ENCODE results near the gene LAMB4. TPM values are rescaled to one million over a fixed set of nuclear protein-coding genes. Genes with fewer than 3 reads are reported as not detected.

Gene LAMB4
- total and polyA plus RNA-seq, 2 donors = 0.42 to 0.52 TPM

GRCh38 chr7:107998150-107998549 is 132.0 kb downstream of the LAMB4 start:
- DNase-seq (ENCODE audit: low read depth in 6 of 9, low spot score in 9 of 9) = no peak
- WGBS = 90% methylated on average over 2 of the region's 2 CpGs
- Histone ChIP-seq H3K9me3 (ENCODE audit: control insufficient read depth in 2 of 2, insufficient read depth in 1 of 2, low read length in 1 of 2) (peaks cover 0 to 10% of the 10 kb centered on the region in 2 donors), H3K4me1 (ENCODE audit: control insufficient read depth in 2 of 2, insufficient read depth in 2 of 2, low read length in 2 of 2) (peaks cover 9 to 20% of the 10 kb centered on the region in 2 donors), H3K36me3 (ENCODE audit: control insufficient read depth in 2 of 2, insufficient read depth in 2 of 2, low read length in 1 of 2) (no peaks in the 10 kb centered on the region), H3K27me3 (ENCODE audit: control insufficient read depth in 2 of 2, insufficient read depth in 1 of 2, low read length in 1 of 2) (peaks cover 15 to 43% of the 10 kb centered on the region in 2 donors), H3K4me3 (ENCODE audit: low read length in 2 of 2) (no peak overlapping the region), H3K27ac (ENCODE audit: low read depth in 1 of 2, low read length in 1 of 2) (no peak overlapping the region)

GRCh38 chr7:107996072-107996882 is 133.9 kb downstream of the LAMB4 start:
- H3K27ac ChIP-seq (ENCODE audit: low read depth in 1 of 2, low read length in 1 of 2) = no peak overlapping the region
- no peak overlapping the region for H3K4me3 ChIP-seq (ENCODE audit: low read length in 2 of 2)
- no peaks in the 10 kb centered on the region for H3K9me3 ChIP-seq (ENCODE audit: control insufficient read depth in 2 of 2, insufficient read depth in 1 of 2, low read length in 1 of 2)
- H3K36me3 ChIP-seq (ENCODE audit: control insufficient read depth in 2 of 2, insufficient read depth in 2 of 2, low read length in 1 of 2) = no peaks in the 10 kb centered on the region
- 90% methylated on average over 7 of the region's 7 CpGs for WGBS
- peaks cover 0 to 5% of the 10 kb centered on the region in 2 donors for H3K4me1 ChIP-seq (ENCODE audit: control insufficient read depth in 2 of 2, insufficient read depth in 2 of 2, low read length in 2 of 2)
- peaks cover 0 to 24% of the 10 kb centered on the region in 2 donors for H3K27me3 ChIP-seq (ENCODE audit: control insufficient read depth in 2 of 2, insufficient read depth in 1 of 2, low read length in 1 of 2)
- DNase-seq (ENCODE audit: low read depth in 6 of 9, low spot score in 9 of 9) = no peak

GRCh38 chr7:107995184-107996071 is 134.7 kb downstream of the LAMB4 start:
- H3K27ac ChIP-seq (ENCODE audit: low read depth in 1 of 2, low read length in 1 of 2) = peak overlapping the region in 1 of 2 donors; percentile 15

GRCh38 chr7:107994421-107995030 is 135.6 kb downstream of the LAMB4 start:
- peaks cover 0 to 9% of the 10 kb centered on the region in 2 donors for H3K27me3 ChIP-seq (ENCODE audit: control insufficient read depth in 2 of 2, insufficient read depth in 1 of 2, low read length in 1 of 2)
- no peaks in the 10 kb centered on the region for H3K9me3 ChIP-seq (ENCODE audit: control insufficient read depth in 2 of 2, insufficient read depth in 1 of 2, low read length in 1 of 2)
- H3K4me1 ChIP-seq (ENCODE audit: control insufficient read depth in 2 of 2, insufficient read depth in 2 of 2, low read length in 2 of 2) = no peaks in the 10 kb centered on the region
- H3K36me3 ChIP-seq (ENCODE audit: control insufficient read depth in 2 of 2, insufficient read depth in 2 of 2, low read length in 1 of 2) = no peaks in the 10 kb centered on the region
- no peak for DNase-seq (ENCODE audit: low read depth in 6 of 9, low spot score in 9 of 9)
- 89% methylated on average over 2 of the region's 2 CpGs for WGBS
- H3K27ac ChIP-seq (ENCODE audit: low read depth in 1 of 2, low read length in 1 of 2) = no peak overlapping the region
- no peak overlapping the region for H3K4me3 ChIP-seq (ENCODE audit: low read length in 2 of 2)

More at GRCh38 chr7:107995184-107996071, 134.7 kb downstream of the LAMB4 start:
- no peak for DNase-seq (ENCODE audit: low read depth in 6 of 9, low spot score in 9 of 9)
- no peaks in the 10 kb centered on the region for H3K9me3 ChIP-seq (ENCODE audit: control insufficient read depth in 2 of 2, insufficient read depth in 1 of 2, low read length in 1 of 2)
- no peak overlapping the region for H3K4me3 ChIP-seq (ENCODE audit: low read length in 2 of 2)
- H3K36me3 ChIP-seq (ENCODE audit: control insufficient read depth in 2 of 2, insufficient read depth in 2 of 2, low read length in 1 of 2) = no peaks in the 10 kb centered on the region
- H3K4me1 ChIP-seq (ENCODE audit: control insufficient read depth in 2 of 2, insufficient read depth in 2 of 2, low read length in 2 of 2) = no peaks in the 10 kb centered on the region
- WGBS = 69% methylated on average over 6 of the region's 6 CpGs
- H3K27me3 ChIP-seq (ENCODE audit: control insufficient read depth in 2 of 2, insufficient read depth in 1 of 2, low read length in 1 of 2) = peaks cover 0 to 16% of the 10 kb centered on the region in 2 donors

GRCh38 chr7:107993891-107994291 is 136.3 kb downstream of the LAMB4 start:
- Histone ChIP-seq H3K4me3 (ENCODE audit: low read length in 2 of 2) (no peak overlapping the region), H3K27me3 (ENCODE audit: control insufficient read depth in 2 of 2, insufficient read depth in 1 of 2, low read length in 1 of 2) (peaks cover 0 to 5% of the 10 kb centered on the region in 2 donors), H3K27ac (ENCODE audit: low read depth in 1 of 2, low read length in 1 of 2) (no peak overlapping the region), H3K4me1 (ENCODE audit: control insufficient read depth in 2 of 2, insufficient read depth in 2 of 2, low read length in 2 of 2) (no peaks in the 10 kb centered on the region), H3K9me3 (ENCODE audit: control insufficient read depth in 2 of 2, insufficient read depth in 1 of 2, low read length in 1 of 2) (no peaks in the 10 kb centered on the region), H3K36me3 (ENCODE audit: control insufficient read depth in 2 of 2, insufficient read depth in 2 of 2, low read length in 1 of 2) (no peaks in the 10 kb centered on the region)
- WGBS = 98% methylated on average over 1 of the region's 1 CpG
- no peak for DNase-seq (ENCODE audit: low read depth in 6 of 9, low spot score in 9 of 9)

GRCh38 chr7:107989618-107990373 is 140.4 kb downstream of the LAMB4 start:
- no peaks in the 10 kb centered on the region for H3K36me3 ChIP-seq (ENCODE audit: control insufficient read depth in 2 of 2, insufficient read depth in 2 of 2, low read length in 1 of 2)
- H3K27ac ChIP-seq (ENCODE audit: low read depth in 1 of 2, low read length in 1 of 2) = no peak overlapping the region
- 96% methylated on average over 9 of the region's 9 CpGs for WGBS
- H3K4me3 ChIP-seq (ENCODE audit: low read length in 2 of 2) = no peak overlapping the region
- no peaks in the 10 kb centered on the region for H3K4me1 ChIP-seq (ENCODE audit: control insufficient read depth in 2 of 2, insufficient read depth in 2 of 2, low read length in 2 of 2)
- H3K9me3 ChIP-seq (ENCODE audit: control insufficient read depth in 2 of 2, insufficient read depth in 1 of 2, low read length in 1 of 2) = no peaks in the 10 kb centered on the region
- no peak for DNase-seq (ENCODE audit: low read depth in 6 of 9, low spot score in 9 of 9)
- H3K27me3 ChIP-seq (ENCODE audit: control insufficient read depth in 2 of 2, insufficient read depth in 1 of 2, low read length in 1 of 2) = no peaks in the 10 kb centered on the region

GRCh38 chr7:107982918-107983389 is 147.2 kb downstream of the LAMB4 start:
- DNase-seq (ENCODE audit: low read depth in 6 of 9, low spot score in 9 of 9) = no peak
- 79% methylated on average over 2 of the region's 2 CpGs for WGBS
- Histone ChIP-seq H3K27me3 (ENCODE audit: control insufficient read depth in 2 of 2, insufficient read depth in 1 of 2, low read length in 1 of 2) (no peaks in the 10 kb centered on the region), H3K9me3 (ENCODE audit: control insufficient read depth in 2 of 2, insufficient read depth in 1 of 2, low read length in 1 of 2) (no peaks in the 10 kb centered on the region), H3K4me1 (ENCODE audit: control insufficient read depth in 2 of 2, insufficient read depth in 2 of 2, low read length in 2 of 2) (no peaks in the 10 kb centered on the region), H3K27ac (ENCODE audit: low read depth in 1 of 2, low read length in 1 of 2) (no peak overlapping the region), H3K4me3 (ENCODE audit: low read length in 2 of 2) (no peak overlapping the region), H3K36me3 (ENCODE audit: control insufficient read depth in 2 of 2, insufficient read depth in 2 of 2, low read length in 1 of 2) (no peaks in the 10 kb centered on the region)

- DNase-seq (ENCODE audit: low read depth in 6 of 9, low spot score in 9 of 9) = no peak
- Histone ChIP-seq H3K9me3 (ENCODE audit: control insufficient read depth in 2 of 2, insufficient read depth in 1 of 2, low read length in 1 of 2) (no peaks in the 10 kb centered on the region), H3K27ac (ENCODE audit: low read depth in 1 of 2, low read length in 1 of 2) (no peak overlapping the region), H3K27me3 (ENCODE audit: control insufficient read depth in 2 of 2, insufficient read depth in 1 of 2, low read length in 1 of 2) (no peaks in the 10 kb centered on the region), H3K36me3 (ENCODE audit: control insufficient read depth in 2 of 2, insufficient read depth in 2 of 2, low read length in 1 of 2) (no peaks in the 10 kb centered on the region), H3K4me3 (ENCODE audit: low read length in 2 of 2) (no peak overlapping the region), H3K4me1 (ENCODE audit: control insufficient read depth in 2 of 2, insufficient read depth in 2 of 2, low read length in 2 of 2) (no peaks in the 10 kb centered on the region)
- WGBS = 93% methylated on average over 9 of the region's 9 CpGs
Measured at GRCh38 chr7:107982042-107982840, 147.9 kb downstream of the LAMB4 start.
